Subcutaneous adipose tissue (tissue), 4 donors: ENCODE measurements around the gene TOMM7. TPM values are rescaled to one million over a fixed set of nuclear protein-coding genes. Genes with fewer than 3 reads are reported as not detected.

Source experiments
- CTCF ChIP-seq: fragments of 450-650 bp; IDR thresholded peaks from one replicate; pipeline ENCODE4 v1.5.1; 2016; ENCODE audit warnings: low read depth, mild to moderate bottlenecking, control low read depth, antibody characterized with exemption, moderate library complexity
- total RNA-seq, 4 donors: library from RNA; depleted of rRNA; stranded (reverse); fragments of >200 nt; gene quantifications; one replicate each; pipeline ENCODE4 v1.1.0, GENCODE V29; 2016

TOMM7 gene
- total RNA-seq, 4 donors from 2014 or later = 174 to 260 (median 210) TPM

- TF ChIP-seq CTCF = no peak
Observed at GRCh38 chr7:22842383-22842941, 19.8 kb upstream of the TOMM7 start.

GRCh38 chr7:22841954-22842353, 19.3 kb upstream of the TOMM7 start:
- no peak for TF ChIP-seq CTCF

- TF ChIP-seq CTCF = no peak
Observed at GRCh38 chr7:22837308-22837707, 14.7 kb upstream of the TOMM7 start.

GRCh38 chr7:22833957-22834356, 11.3 kb upstream of the TOMM7 start:
- no peak for TF ChIP-seq CTCF

- TF ChIP-seq CTCF = no peak
Observed at GRCh38 chr7:22833113-22833855, 10.6 kb upstream of the TOMM7 start.

- TF ChIP-seq CTCF = no peak
Observed at GRCh38 chr7:22832401-22832800, 9.8 kb upstream of the TOMM7 start.

GRCh38 chr7:22831602-22832305, 9.1 kb upstream of the TOMM7 start:
- no peak for TF ChIP-seq CTCF
